ENCODE data around the gene JADE2.

DNA sequence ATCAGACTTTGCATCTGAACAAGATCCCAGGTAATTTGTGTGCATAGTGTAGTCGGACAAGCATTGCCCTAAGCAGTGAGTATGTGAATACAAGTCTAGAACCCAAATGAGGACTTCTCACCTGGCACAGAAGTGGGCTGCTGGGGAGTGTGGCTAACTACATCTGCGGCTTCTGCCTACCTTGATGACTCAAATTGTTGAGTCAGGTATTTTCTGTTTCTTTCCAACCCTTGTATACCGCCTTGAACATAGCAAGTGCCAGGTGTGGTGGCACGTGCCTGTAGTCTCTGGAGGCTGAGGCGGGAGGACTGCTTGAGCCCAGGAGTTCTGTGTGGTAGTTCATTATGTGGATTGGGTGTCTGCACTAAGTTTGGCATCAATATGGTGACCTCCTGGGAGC, 7.9 kb upstream of the JADE2 start:
- TF ChIP-seq, protein P1, sequence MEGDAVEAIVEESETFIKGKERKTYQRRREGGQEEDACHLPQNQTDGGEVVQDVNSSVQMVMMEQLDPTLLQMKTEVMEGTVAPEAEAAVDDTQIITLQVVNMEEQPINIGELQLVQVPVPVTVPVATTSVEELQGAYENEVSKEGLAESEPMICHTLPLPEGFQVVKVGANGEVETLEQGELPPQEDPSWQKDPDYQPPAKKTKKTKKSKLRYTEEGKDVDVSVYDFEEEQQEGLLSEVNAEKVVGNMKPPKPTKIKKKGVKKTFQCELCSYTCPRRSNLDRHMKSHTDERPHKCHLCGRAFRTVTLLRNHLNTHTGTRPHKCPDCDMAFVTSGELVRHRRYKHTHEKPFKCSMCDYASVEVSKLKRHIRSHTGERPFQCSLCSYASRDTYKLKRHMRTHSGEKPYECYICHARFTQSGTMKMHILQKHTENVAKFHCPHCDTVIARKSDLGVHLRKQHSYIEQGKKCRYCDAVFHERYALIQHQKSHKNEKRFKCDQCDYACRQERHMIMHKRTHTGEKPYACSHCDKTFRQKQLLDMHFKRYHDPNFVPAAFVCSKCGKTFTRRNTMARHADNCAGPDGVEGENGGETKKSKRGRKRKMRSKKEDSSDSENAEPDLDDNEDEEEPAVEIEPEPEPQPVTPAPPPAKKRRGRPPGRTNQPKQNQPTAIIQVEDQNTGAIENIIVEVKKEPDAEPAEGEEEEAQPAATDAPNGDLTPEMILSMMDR (IDR thresholded peaks at IDR 0.05) = no peak
- no peak for TF ChIP-seq EHMT2 (IDR thresholded peaks at IDR 0.05; ENCODE audit: low read depth)
- TF ChIP-seq POLR2A (IDR thresholded peaks at IDR 0.05; ENCODE audit: low read length) = no peak
- no peak for TF ChIP-seq TP53 (CRISPR knock-in tag; IDR thresholded peaks at IDR 0.05)
- TF ChIP-seq EP300 (IDR thresholded peaks at IDR 0.05) = no peak
- no peak for TF ChIP-seq HOXA7 (CRISPR knock-in tag; IDR thresholded peaks at IDR 0.05)
- TF ChIP-seq SMC3 (IDR thresholded peaks at IDR 0.05) = no peak
- TF ChIP-seq, protein P2, sequence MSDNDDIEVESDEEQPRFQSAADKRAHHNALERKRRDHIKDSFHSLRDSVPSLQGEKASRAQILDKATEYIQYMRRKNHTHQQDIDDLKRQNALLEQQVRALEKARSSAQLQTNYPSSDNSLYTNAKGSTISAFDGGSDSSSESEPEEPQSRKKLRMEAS (IDR thresholded peaks at IDR 0.05) = no peak
- no peak for TF ChIP-seq JUN (IDR thresholded peaks at IDR 0.05)
- no peak for TF ChIP-seq CEBPB (IDR thresholded peaks at IDR 0.05)
- no peak for TF ChIP-seq MAZ (IDR thresholded peaks at IDR 0.05; ENCODE audit: borderline replicate concordance, low read depth, low read length)
- TF ChIP-seq, protein P3, sequence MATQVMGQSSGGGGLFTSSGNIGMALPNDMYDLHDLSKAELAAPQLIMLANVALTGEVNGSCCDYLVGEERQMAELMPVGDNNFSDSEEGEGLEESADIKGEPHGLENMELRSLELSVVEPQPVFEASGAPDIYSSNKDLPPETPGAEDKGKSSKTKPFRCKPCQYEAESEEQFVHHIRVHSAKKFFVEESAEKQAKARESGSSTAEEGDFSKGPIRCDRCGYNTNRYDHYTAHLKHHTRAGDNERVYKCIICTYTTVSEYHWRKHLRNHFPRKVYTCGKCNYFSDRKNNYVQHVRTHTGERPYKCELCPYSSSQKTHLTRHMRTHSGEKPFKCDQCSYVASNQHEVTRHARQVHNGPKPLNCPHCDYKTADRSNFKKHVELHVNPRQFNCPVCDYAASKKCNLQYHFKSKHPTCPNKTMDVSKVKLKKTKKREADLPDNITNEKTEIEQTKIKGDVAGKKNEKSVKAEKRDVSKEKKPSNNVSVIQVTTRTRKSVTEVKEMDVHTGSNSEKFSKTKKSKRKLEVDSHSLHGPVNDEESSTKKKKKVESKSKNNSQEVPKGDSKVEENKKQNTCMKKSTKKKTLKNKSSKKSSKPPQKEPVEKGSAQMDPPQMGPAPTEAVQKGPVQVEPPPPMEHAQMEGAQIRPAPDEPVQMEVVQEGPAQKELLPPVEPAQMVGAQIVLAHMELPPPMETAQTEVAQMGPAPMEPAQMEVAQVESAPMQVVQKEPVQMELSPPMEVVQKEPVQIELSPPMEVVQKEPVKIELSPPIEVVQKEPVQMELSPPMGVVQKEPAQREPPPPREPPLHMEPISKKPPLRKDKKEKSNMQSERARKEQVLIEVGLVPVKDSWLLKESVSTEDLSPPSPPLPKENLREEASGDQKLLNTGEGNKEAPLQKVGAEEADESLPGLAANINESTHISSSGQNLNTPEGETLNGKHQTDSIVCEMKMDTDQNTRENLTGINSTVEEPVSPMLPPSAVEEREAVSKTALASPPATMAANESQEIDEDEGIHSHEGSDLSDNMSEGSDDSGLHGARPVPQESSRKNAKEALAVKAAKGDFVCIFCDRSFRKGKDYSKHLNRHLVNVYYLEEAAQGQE (IDR thresholded peaks at IDR 0.05) = no peak

Data from A549 (cell line).